GM13976 (cell line): ENCODE results near the gene WTAP.
"Not testable (repeated sequence)": the region's sequence is repeated elsewhere in the genome, so short reads cannot be mapped to it uniquely, and the experiment has no call there.

Experiments used
- DNase-seq: peaks from one replicate; pipeline ENCODE4 v3.0.0; 2012; ENCODE audit warnings: low spot score
- in situ Hi-C: fragments of 300-500 bp; cut with MboI; formaldehyde crosslinking; loops from one replicate; pipeline ENCODE4 v1.12.0; 2022; ENCODE audit warnings: low sequenced_read_pairs, mixed read lengths, inconsistent platforms; ENCODE audit not compliant: unreplicated experiment
- TF ChIP-seq, protein P1 (sequence below): IDR thresholded peaks from 2 replicates; pipeline ENCODE4 v1.5.1; 2012; ENCODE audit warnings: borderline replicate concordance, mild to moderate bottlenecking; ENCODE audit not compliant: insufficient read depth; ENCODE audit errors: extremely low read depth, missing control alignments, control extremely low read depth

WTAP gene

DNA sequence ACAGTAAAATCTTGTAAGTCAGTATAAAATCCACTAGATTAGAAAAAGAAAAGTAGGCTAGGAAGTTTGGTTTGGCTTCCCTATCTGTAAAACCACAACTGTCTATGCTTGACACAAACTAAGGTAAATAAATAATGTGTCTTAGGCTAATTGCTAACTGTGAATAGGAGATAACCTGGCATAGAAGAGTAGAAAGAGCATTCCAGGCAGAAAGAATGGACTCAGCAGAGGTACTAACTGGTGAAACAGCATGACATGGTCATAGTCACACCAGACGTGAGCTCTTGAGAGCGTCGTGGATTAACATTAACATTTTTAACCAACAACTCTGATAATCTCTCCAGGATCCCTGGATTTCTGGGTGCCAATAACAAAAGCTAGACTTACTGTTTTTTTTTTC is 8.7 kb upstream of the WTAP start:
- in situ Hi-C loops: no loop called here
- DNase-seq: no peak
- TF ChIP-seq, protein P1, sequence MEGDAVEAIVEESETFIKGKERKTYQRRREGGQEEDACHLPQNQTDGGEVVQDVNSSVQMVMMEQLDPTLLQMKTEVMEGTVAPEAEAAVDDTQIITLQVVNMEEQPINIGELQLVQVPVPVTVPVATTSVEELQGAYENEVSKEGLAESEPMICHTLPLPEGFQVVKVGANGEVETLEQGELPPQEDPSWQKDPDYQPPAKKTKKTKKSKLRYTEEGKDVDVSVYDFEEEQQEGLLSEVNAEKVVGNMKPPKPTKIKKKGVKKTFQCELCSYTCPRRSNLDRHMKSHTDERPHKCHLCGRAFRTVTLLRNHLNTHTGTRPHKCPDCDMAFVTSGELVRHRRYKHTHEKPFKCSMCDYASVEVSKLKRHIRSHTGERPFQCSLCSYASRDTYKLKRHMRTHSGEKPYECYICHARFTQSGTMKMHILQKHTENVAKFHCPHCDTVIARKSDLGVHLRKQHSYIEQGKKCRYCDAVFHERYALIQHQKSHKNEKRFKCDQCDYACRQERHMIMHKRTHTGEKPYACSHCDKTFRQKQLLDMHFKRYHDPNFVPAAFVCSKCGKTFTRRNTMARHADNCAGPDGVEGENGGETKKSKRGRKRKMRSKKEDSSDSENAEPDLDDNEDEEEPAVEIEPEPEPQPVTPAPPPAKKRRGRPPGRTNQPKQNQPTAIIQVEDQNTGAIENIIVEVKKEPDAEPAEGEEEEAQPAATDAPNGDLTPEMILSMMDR: no peak

DNA sequence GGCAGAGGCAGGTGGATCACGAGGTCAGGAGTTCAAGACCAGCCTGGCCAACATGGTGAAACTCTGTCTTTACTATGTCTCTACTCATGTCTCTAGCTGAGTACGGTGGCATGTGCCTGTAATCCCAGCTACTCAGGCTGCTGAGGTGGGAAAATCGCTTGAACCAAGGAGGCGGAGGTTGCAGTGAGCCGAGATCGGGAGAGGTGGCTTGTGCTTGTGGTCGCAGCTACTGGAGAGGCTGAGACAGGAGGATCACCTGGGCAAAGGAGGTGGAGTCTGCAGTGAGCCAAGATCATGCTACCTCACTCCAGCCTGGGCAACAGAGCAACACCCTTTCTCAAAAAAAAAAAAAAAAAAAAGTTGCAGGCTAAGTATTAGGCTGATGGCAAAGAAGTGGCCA is 8.0 kb upstream of the WTAP start:
- in situ Hi-C loops: no loop called here

DNA sequence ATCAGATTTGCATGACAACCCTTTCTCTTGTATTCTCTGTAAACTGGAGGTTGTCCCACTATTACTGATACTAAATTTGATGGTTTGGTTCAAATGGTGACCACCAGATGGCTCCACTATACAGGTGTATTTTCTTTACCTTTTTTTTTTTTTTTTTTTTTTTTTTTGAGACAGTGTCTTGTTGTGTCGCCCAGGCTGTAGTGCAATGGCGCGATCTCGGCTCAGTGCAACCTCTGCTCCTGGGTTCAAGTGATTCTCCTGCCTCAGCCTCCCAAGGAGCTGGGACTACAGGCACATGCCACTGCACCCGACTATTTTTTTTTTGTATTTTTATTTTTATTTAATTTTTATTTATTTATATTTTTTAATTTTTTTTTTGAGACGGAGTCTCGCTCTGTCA is 6.6 kb upstream of the WTAP start:
- peak; percentile 52 for DNase-seq
- TF ChIP-seq, protein P1: peak; percentile 37
- in situ Hi-C loops: no loop called here

More for the DNA sequence above, 8.0 kb upstream of the WTAP start:
- no peak for DNase-seq
- TF ChIP-seq, protein P1: no peak

DNA sequence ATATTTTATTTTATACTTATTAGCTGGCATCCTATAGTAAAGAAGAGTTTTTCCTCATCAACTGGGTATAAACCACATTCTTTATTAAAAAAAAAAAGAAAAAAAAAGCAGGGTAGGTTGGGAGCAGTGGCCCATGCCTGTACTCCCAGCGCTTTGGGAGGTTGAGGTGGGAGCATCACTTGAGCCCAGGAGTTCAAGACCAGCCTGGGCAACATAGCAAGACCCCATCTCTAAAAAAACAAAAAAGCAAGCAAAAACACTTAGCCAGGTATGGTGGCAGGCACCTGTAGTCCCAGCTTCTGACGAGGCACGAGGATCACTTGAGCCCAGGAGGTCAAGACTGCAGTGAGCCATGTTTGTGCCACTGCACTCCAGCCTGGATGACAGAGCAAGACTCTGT is 5.3 kb upstream of the WTAP start:
- in situ Hi-C loops, DNase-seq: not testable (repeated sequence)

DNA sequence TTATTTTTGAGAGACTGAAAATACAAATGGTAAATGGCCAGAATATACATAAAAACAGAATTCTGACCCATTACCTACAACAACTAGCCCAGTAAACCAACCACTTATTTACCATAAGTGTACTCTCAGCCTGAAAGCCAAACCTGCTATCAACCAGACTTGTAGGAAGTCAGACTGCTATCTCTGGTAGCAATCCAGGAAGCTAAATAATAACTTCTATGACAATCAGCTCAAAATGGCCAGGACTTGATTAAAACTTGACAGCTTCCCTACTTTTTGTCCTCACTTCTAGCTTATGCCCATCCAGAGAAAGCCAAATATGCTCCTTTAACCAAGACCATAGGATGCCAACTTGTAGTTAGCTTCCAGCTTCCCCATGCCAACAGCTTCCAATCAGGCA is 4.7 kb upstream of the WTAP start:
- TF ChIP-seq, protein P1: no peak
- in situ Hi-C loops: no loop called here
- no peak for DNase-seq

DNA sequence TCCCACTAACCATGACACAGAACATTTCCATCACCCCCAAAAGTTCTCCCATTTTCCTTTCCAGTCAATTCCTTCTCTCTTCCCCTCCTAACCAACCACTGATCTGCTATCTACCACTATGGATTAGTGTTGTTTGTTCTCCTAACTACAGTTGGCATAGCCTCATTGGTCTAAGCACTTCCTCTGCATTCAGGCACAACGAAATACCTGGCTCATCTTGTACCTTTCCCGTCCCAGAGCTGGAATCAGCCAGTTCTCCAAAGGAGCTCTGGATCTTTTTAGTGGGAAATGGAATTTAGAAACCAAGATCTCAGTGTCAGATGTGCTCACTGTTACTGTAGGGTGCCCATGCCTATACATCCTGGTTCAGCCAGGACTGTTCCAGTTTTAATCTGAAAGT is 4.0 kb upstream of the WTAP start:
- in situ Hi-C loops: no loop called here
- DNase-seq: no peak
- TF ChIP-seq, protein P1: no peak

DNA sequence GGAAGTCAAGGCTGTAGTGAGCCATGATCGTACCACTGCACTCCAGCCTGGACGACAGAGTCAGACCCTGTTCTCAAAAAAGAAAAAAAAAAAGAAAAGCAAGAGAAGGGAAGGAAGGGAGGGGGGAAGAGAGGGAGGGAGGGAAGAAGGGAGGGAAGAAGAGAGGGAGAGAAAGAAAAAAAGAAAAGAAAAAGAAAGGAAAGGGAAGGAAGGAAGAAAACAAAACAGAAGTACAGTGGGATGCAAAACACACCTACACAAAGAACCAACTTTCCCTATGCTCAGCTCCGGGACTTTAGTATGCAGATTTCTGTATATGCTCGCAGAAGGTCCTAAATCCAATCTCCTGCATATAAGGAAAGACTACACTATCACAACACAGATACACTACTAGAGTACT is 2.5 kb upstream of the WTAP start:
- DNase-seq: no peak
- in situ Hi-C loops: no loop called here
- TF ChIP-seq, protein P1: no peak

DNA sequence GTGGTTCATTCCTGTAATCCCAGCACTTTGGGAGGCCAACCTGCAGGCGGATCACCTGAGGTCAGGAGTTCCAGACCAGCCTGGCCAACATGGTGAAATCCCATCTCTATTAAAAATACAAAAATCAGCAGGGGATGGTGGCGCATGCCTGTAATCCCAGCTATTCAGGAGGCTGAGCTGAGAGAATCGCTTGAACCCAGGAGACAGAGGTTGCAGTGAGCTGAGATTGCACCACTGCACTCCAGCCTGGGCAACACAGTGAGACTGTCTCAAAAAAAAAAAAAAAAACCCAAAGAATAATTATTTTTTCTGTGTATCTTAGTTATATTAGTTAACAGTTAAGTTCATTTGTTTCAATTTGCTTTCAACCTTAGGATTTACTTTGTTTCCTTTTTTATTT is 2.1 kb upstream of the WTAP start:
- in situ Hi-C loops, DNase-seq: not testable (repeated sequence)
